B cell (primary cell): ENCODE data around the gene IQSEC3. TPM values are rescaled to one million over a fixed set of nuclear protein-coding genes. Genes with fewer than 3 reads are reported as not detected.

Source experiments
- ATAC-seq: fragments of 200-7000 bp; cut with Tn5 transposase; one replicate; pipeline ENCODE4 v1.10.0; 2021; ENCODE audit warnings: low read depth, mild to moderate bottlenecking, moderate number of reproducible peaks, moderate library complexity
- CTCF ChIA-PET: fragments of 350-600 bp; sonication (Branson Sonifier 250); formaldehyde crosslinking; loops from one replicate; lab custom pipeline; 2021; ENCODE audit warnings: antibody characterized with exemption, inconsistent platforms; lab: Charles Lee
- POLR2A ChIA-PET: fragments of 350-600 bp; sonication (Branson Sonifier 250); formaldehyde crosslinking; loops from one replicate; lab custom pipeline; 2021; ENCODE audit warnings: antibody characterized with exemption; lab: Charles Lee
- DNase-seq: peaks from one replicate; pipeline ENCODE4 v3.0.0; 2013
- H2AFZ ChIP-seq: 2 replicates; pipeline ENCODE4 v1.6.1; 2012; ENCODE audit warnings: mild to moderate bottlenecking, low read depth, low read length; ENCODE audit not compliant: insufficient read depth, poor library complexity, severe bottlenecking
- H3K27ac ChIP-seq, 2 donors: 1 replicate in 1 of 2; 2 replicates in 1 of 2; pipeline ENCODE4 v1.5.1; 2012 to 2013; ENCODE audit warnings: low read length in 2 of 2, mild to moderate bottlenecking in 2 of 2, moderate library complexity in 1 of 2
- H3K27me3 ChIP-seq, 4 experiments: fragments of 200-600 bp in 1 of 4; sonication (generic) in 1 of 4; replicated peaks in 1 of 4; 1 replicate in 2 of 4; 2 replicates in 2 of 4; pipeline versions ENCODE4 v1.6.1 to v1.7.0; 2013 to 2016; ENCODE audit warnings: low read length in 3 of 4, mild to moderate bottlenecking in 2 of 4, mixed read lengths in 1 of 4, moderate library complexity in 1 of 4; ENCODE audit not compliant: insufficient read depth in 4 of 4, control insufficient read depth in 3 of 4; ENCODE audit errors: control extremely low read depth in 1 of 4
- H3K36me3 ChIP-seq, 2 experiments: replicated peaks in 1 of 2; 1 replicate in 1 of 2; 2 replicates in 1 of 2; pipeline versions ENCODE4 v1.6.1 to v1.7.1; 2013; ENCODE audit warnings: low read length in 1 of 2; ENCODE audit not compliant: insufficient read depth in 2 of 2, control insufficient read depth in 1 of 2; ENCODE audit errors: control extremely low read depth in 1 of 2, extremely low read depth in 1 of 2
- H3K4me1 ChIP-seq, 2 donors: fragments of 200-600 bp in 1 of 2; sonication (generic) in 1 of 2; 1 replicate in 1 of 2; 2 replicates in 1 of 2; pipeline versions ENCODE4 v1.5.1 to v1.6.1; 2013 to 2017; ENCODE audit warnings: low read length in 2 of 2; ENCODE audit not compliant: control insufficient read depth in 2 of 2, insufficient read depth in 2 of 2
- H3K4me2 ChIP-seq: replicated peaks from 2 replicates; pipeline ENCODE3; 2012; ENCODE audit warnings: mild to moderate bottlenecking, low read depth, low read length; ENCODE audit not compliant: poor library complexity, severe bottlenecking
- H3K4me3 ChIP-seq, 5 experiments: fragments of 200-600 bp in 1 of 5; sonication (generic) in 1 of 5; 1 replicate in 3 of 5; 2 replicates in 2 of 5; pipeline versions ENCODE4 v1.5.1 to v1.7.0; 2011 to 2016; ENCODE audit warnings: low read length in 4 of 5, mild to moderate bottlenecking in 4 of 5, low read depth in 2 of 5, control low read depth in 1 of 5, moderate library complexity in 1 of 5; ENCODE audit not compliant: insufficient read depth in 1 of 5; ENCODE audit errors: control extremely low read depth in 1 of 5, extremely low read depth in 1 of 5
- H3K79me2 ChIP-seq: fragments of 200-600 bp; sonication (generic); one replicate; pipeline ENCODE4 v1.6.0; 2016; ENCODE audit warnings: low read length; ENCODE audit not compliant: control insufficient read depth, insufficient read depth
- H3K9ac ChIP-seq: fragments of 200-600 bp; sonication (generic); 2 replicates; pipeline ENCODE4 v1.6.1; 2017; ENCODE audit warnings: mild to moderate bottlenecking, low read length, moderate library complexity
- H3K9me3 ChIP-seq, 3 donors: one replicate each; pipeline versions ENCODE4 v1.6.1 to v1.7.1; 2013; ENCODE audit warnings: low read length in 2 of 3; ENCODE audit not compliant: control insufficient read depth in 2 of 3, insufficient read depth in 1 of 3; ENCODE audit errors: control extremely low read depth in 1 of 3
- H4K20me1 ChIP-seq: 2 replicates; pipeline ENCODE4 v1.6.0; 2012; ENCODE audit warnings: mild to moderate bottlenecking, low read length; ENCODE audit not compliant: insufficient read depth, control insufficient read depth, poor library complexity, severe bottlenecking
- H3K27ac Mint-ChIP-seq: one replicate; pipeline ENCODE4 v1.8.0; 2021; ENCODE audit warnings: mixed read lengths
- H3K27me3 Mint-ChIP-seq: one replicate; pipeline ENCODE4 v1.8.0; 2021; ENCODE audit warnings: mixed read lengths
- H3K4me1 Mint-ChIP-seq: one replicate; pipeline ENCODE4 v1.8.0; 2021; ENCODE audit warnings: mixed read lengths
- H3K4me3 Mint-ChIP-seq: one replicate; pipeline ENCODE4 v1.8.0; 2021; ENCODE audit warnings: mixed read lengths
- H3K9me3 Mint-ChIP-seq: one replicate; pipeline ENCODE4 v1.8.0; 2022; ENCODE audit warnings: mixed read lengths; ENCODE audit not compliant: insufficient read depth
- CTCF ChIP-seq: fragments of 200-600 bp; IDR thresholded peaks from one replicate; pipeline ENCODE4 v1.8.0; 2022; ENCODE audit warnings: antibody characterized with exemption, mild to moderate bottlenecking
- EZH2 ChIP-seq: IDR thresholded peaks from 2 replicates; pipeline ENCODE4 v1.6.1; 2012; ENCODE audit warnings: borderline replicate concordance, low read depth, mild to moderate bottlenecking, moderate library complexity, low read length; ENCODE audit not compliant: insufficient read depth, poor library complexity, severe bottlenecking
- whole genome bisulfite sequencing: methylation state at CpG from one replicate; pipeline ENCODE4 v1.1.5; 2013; ENCODE audit warnings: missing lambda C conversion rate; ENCODE audit not compliant: insufficient coverage; 5-methylcytosine and 5-hydroxymethylcytosine counted together
- intact Hi-C: fragments of 100-400 bp; cut with micrococcal nuclease; formaldehyde crosslinking; loops from one replicate; pipeline ENCODE4 v1.10.0; 2022
- polyA plus RNA-seq: library from polyadenylated mRNA; depleted of rRNA; stranded (reverse); fragments of >200 nt; gene quantifications from 2 replicates; pipeline ENCODE4 v1.2.3, GENCODE V29; 2012
- total RNA-seq, 2 donors: library from RNA; stranded (reverse); fragments of 120-200 nt in 1 of 2; gene quantifications; 1 replicate in 1 of 2; 2 replicates in 1 of 2; pipeline versions ENCODE4 v1.2.3 to v1.2.4, GENCODE V29; 2013 to 2022

The IQSEC3 gene
- total and polyA plus RNA-seq, 2 donors (not counting 1 experiment from before 2014, with no cell fraction given), result 0.01 to 1.8 TPM

DNA sequence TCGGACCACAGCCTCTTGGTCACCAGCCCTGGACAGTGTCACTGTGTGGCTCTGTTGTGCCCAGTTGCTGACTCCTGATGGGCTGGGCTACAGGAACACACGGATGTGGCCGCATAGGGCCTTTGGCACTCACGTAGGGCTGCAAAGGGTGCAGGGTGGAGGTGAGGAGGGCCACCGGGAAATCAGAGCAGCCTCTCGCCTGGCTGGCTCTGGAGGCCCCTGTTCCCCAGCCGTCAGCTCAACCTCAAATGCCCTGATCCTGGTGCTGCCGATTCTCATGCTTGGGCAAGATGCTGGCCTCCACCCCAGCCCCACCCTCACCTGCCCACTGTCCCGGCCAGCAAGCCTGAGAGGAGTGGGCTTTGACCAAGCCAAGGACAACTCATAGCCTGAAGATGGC, 88.4 kb downstream of the IQSEC3 start:
- peaks cover 2% of the 10 kb centered on the region for H3K9me3 Mint-ChIP-seq
- 95% methylated on average over 9 of the region's 9 CpGs for WGBS
- Histone ChIP-seq H3K79me2 (no peaks in the 10 kb centered on the region), H3K4me3 (no peak overlapping the region), H3K36me3 (no peaks in the 10 kb centered on the region), H3K27me3 (no peaks in the 10 kb centered on the region), H3K9ac (no peak overlapping the region), H2AFZ (no peak overlapping the region), H3K27ac (no peak overlapping the region), H4K20me1 (no peaks in the 10 kb centered on the region), H3K9me3 (peaks cover 0 to 4% (median 0%) of the 10 kb centered on the region in 3 donors), H3K4me1 (no peaks in the 10 kb centered on the region), H3K4me2 (no peak overlapping the region)
- no peak overlapping the region for H3K27ac Mint-ChIP-seq
- CTCF ChIA-PET, result no interaction called here
- POLR2A ChIA-PET, result no interaction called here
- H3K4me3 Mint-ChIP-seq, result no peak overlapping the region
- intact Hi-C loops, result no loop called here
- TF ChIP-seq CTCF, result no peak
- TF ChIP-seq EZH2, result no peak
- ATAC-seq (no peak), DNase-seq (no peak)
- peaks cover 6% of the 10 kb centered on the region for H3K27me3 Mint-ChIP-seq
- no peaks in the 10 kb centered on the region for H3K4me1 Mint-ChIP-seq

GRCh38 chr12:155646-156045, 89.1 kb downstream of the IQSEC3 start:
- Histone ChIP-seq H3K9ac (no peak overlapping the region), H3K9me3 (peaks cover 0 to 4% (median 0%) of the 10 kb centered on the region in 3 donors), H3K4me2 (no peak overlapping the region), H3K79me2 (no peaks in the 10 kb centered on the region), H3K4me3 (no peak overlapping the region), H3K4me1 (no peaks in the 10 kb centered on the region), H3K27me3 (no peaks in the 10 kb centered on the region), H2AFZ (no peak overlapping the region), H3K36me3 (no peaks in the 10 kb centered on the region), H3K27ac (no peak overlapping the region), H4K20me1 (no peaks in the 10 kb centered on the region)
- intact Hi-C loops, result no loop called here
- no peaks in the 10 kb centered on the region for H3K4me1 Mint-ChIP-seq
- no peak for DNase-seq
- no peak overlapping the region for H3K27ac Mint-ChIP-seq
- CTCF ChIA-PET, result no interaction called here
- H3K4me3 Mint-ChIP-seq, result no peak overlapping the region
- TF ChIP-seq EZH2, result no peak
- TF ChIP-seq CTCF, result no peak
- peaks cover 2% of the 10 kb centered on the region for H3K9me3 Mint-ChIP-seq
- 90% methylated on average over 8 of the region's 8 CpGs for WGBS
- POLR2A ChIA-PET, result no interaction called here
- no peak for ATAC-seq
- peaks cover 6% of the 10 kb centered on the region for H3K27me3 Mint-ChIP-seq
